Retinal pigment epithelial cell (primary cell): ENCODE data around the gene FER.

Source experiments
- DNase-seq: peaks from one replicate; pipeline ENCODE4 v3.0.0-alpha.2; 2010; ENCODE audit warnings: low read depth
- H3K4me3 ChIP-seq: 2 replicates; pipeline ENCODE4 v1.5.1; 2011; ENCODE audit warnings: mild to moderate bottlenecking, low read length, control low read depth, moderate library complexity
- CTCF ChIP-seq: conservative IDR thresholded peaks from 2 replicates; pipeline ENCODE4 v1.5.1; 2011; ENCODE audit warnings: low read depth, low read length, control low read depth, inconsistent platforms

The FER gene

GRCh38 chr5:108919591-108920326 is 172.1 kb downstream of the FER start:
- peak; percentile 37 for TF ChIP-seq CTCF
- no peak for DNase-seq
- no peak overlapping the region for H3K4me3 ChIP-seq

- no peak overlapping the region for H3K4me3 ChIP-seq
- no peak for DNase-seq
- peak; percentile 6 for TF ChIP-seq CTCF
Observed at GRCh38 chr5:108924457-108924961, 176.8 kb downstream of the FER start.

GRCh38 chr5:108925073-108925472 is 177.4 kb downstream of the FER start:
- H3K4me3 ChIP-seq: no peak overlapping the region
- no peak for DNase-seq
- TF ChIP-seq CTCF: no peak

- no peak for DNase-seq
- H3K4me3 ChIP-seq: no peak overlapping the region
- no peak for TF ChIP-seq CTCF
Observed at GRCh38 chr5:108930107-108930506, 182.4 kb downstream of the FER start.

- DNase-seq: no peak
- TF ChIP-seq CTCF: no peak
Observed at GRCh38 chr5:108935611-108936010, 187.9 kb downstream of the FER start.

GRCh38 chr5:108937221-108937620 is 189.5 kb downstream of the FER start:
- no peak for TF ChIP-seq CTCF
- no peak for DNase-seq
- H3K4me3 ChIP-seq: no peak overlapping the region

More at GRCh38 chr5:108935611-108936010, 187.9 kb downstream of the FER start:
- H3K4me3 ChIP-seq: no peak overlapping the region

GRCh38 chr5:108940506-108940905 is 192.8 kb downstream of the FER start:
- H3K4me3 ChIP-seq: no peak overlapping the region
- no peak for DNase-seq
- no peak for TF ChIP-seq CTCF
